WTC11 (cell line): ENCODE data around the gene AP3D1. TPM values are rescaled to one million over a fixed set of nuclear protein-coding genes. Genes with fewer than 3 reads are reported as not detected.
A peak's percentile ranks its signal among the peaks of the same experiment; 100 is the strongest.

Experiments
- ATAC-seq: fragments of 200-7000 bp; cut with Tn5 transposase; 2 replicates; pipeline ENCODE4 v1.10.0; 2021; ENCODE audit warnings: mild to moderate bottlenecking, moderate library complexity
- CTCF ChIA-PET: fragments of 300-600 bp; sonication (Branson Sonifier 250); formaldehyde crosslinking; loops from one replicate; lab custom pipeline; 2021; ENCODE audit warnings: antibody characterized with exemption; lab: Charles Lee
- POLR2A ChIA-PET: fragments of 350-600 bp; sonication (Branson Sonifier 250); formaldehyde crosslinking; loops from one replicate; lab custom pipeline; 2021; ENCODE audit warnings: antibody characterized with exemption; lab: Charles Lee
- DNase-seq: peaks from one replicate; pipeline ENCODE4 v3.0.0; 2021; ENCODE audit warnings: low spot score
- H3K27ac Mint-ChIP-seq: 2 replicates; pipeline ENCODE4 v1.8.0; 2021; ENCODE audit warnings: mixed read lengths
- H3K27me3 Mint-ChIP-seq: 2 replicates; pipeline ENCODE4 v1.8.0; 2021; ENCODE audit warnings: low read depth, mild to moderate bottlenecking, moderate library complexity, mixed read lengths
- H3K36me3 Mint-ChIP-seq: 2 replicates; pipeline ENCODE4 v1.8.0; 2021; ENCODE audit warnings: mixed read lengths
- H3K4me1 Mint-ChIP-seq: 2 replicates; pipeline ENCODE4 v1.8.0; 2022; ENCODE audit warnings: mixed read lengths
- H3K4me3 Mint-ChIP-seq: 2 replicates; pipeline ENCODE4 v1.8.0; 2021; ENCODE audit warnings: mild to moderate bottlenecking, moderate library complexity, mixed read lengths
- H3K9me3 Mint-ChIP-seq: 2 replicates; pipeline ENCODE4 v1.8.0; 2021; ENCODE audit warnings: mixed read lengths
- ATF3 ChIP-seq: sonication (generic); formaldehyde crosslinking; conservative IDR thresholded peaks from 2 replicates; pipeline ENCODE4 v1.8.1; 2022; ENCODE audit warnings: mild to moderate bottlenecking, missing genetic modification reagents
- ERG ChIP-seq: fragments of 250-450 bp; sonication (Bioruptor Pico); IDR thresholded peaks from 2 replicates; pipeline ENCODE4 v1.8.0; 2021; ENCODE audit warnings: mild to moderate bottlenecking
- GRHL2 ChIP-seq: fragments of 250-450 bp; sonication (Bioruptor Pico); IDR thresholded peaks from 2 replicates; pipeline ENCODE4 v1.8.0; 2022; ENCODE audit warnings: mild to moderate bottlenecking, moderate library complexity; ENCODE audit not compliant: insufficient replicate concordance, severe bottlenecking
- HMGXB4 ChIP-seq: sonication (generic); formaldehyde crosslinking; IDR thresholded peaks from 2 replicates; pipeline ENCODE4 v1.8.1; 2023; ENCODE audit warnings: mild to moderate bottlenecking, moderate library complexity, missing genetic modification reagents
- KAT7 ChIP-seq: sonication (generic); formaldehyde crosslinking; IDR thresholded peaks from 2 replicates; pipeline ENCODE4 v1.8.1; 2023; ENCODE audit warnings: missing genetic modification reagents, mild to moderate bottlenecking, borderline replicate concordance
- MAX ChIP-seq: sonication (generic); formaldehyde crosslinking; IDR thresholded peaks from 2 replicates; pipeline ENCODE4 v1.8.0; 2022; ENCODE audit warnings: mild to moderate bottlenecking, missing genetic modification reagents
- MXD4 ChIP-seq: fragments of 250-450 bp; sonication (Bioruptor Pico); IDR thresholded peaks from 2 replicates; pipeline ENCODE4 v1.8.0; 2021; ENCODE audit warnings: mild to moderate bottlenecking, moderate library complexity, borderline replicate concordance
- NFATC4 ChIP-seq: fragments of 250-450 bp; sonication (Bioruptor Pico); IDR thresholded peaks from 2 replicates; pipeline ENCODE4 v1.9.0; 2021; ENCODE audit warnings: mild to moderate bottlenecking
- OVOL2 ChIP-seq: fragments of 250-450 bp; sonication (Bioruptor Pico); IDR thresholded peaks from 2 replicates; pipeline ENCODE4 v1.9.0; 2021; ENCODE audit warnings: mild to moderate bottlenecking, borderline replicate concordance
- PRDM15 ChIP-seq: sonication (generic); formaldehyde crosslinking; IDR thresholded peaks from 2 replicates; pipeline ENCODE4 v1.8.0; 2022; ENCODE audit warnings: missing genetic modification reagents
- SMAD4 ChIP-seq: sonication (generic); formaldehyde crosslinking; IDR thresholded peaks from 2 replicates; pipeline ENCODE4 v1.8.0; 2022; ENCODE audit warnings: mild to moderate bottlenecking, missing genetic modification reagents
- SOX15 ChIP-seq: fragments of 250-450 bp; sonication (Bioruptor Pico); IDR thresholded peaks from 2 replicates; pipeline ENCODE4 v1.9.0; 2021; ENCODE audit warnings: mild to moderate bottlenecking
- ZNF263 ChIP-seq: sonication (generic); formaldehyde crosslinking; IDR thresholded peaks from 2 replicates; pipeline ENCODE4 v1.8.1; 2022; ENCODE audit warnings: low read depth, mild to moderate bottlenecking, moderate library complexity, missing genetic modification reagents
- total RNA-seq: library from RNA; stranded (reverse); gene quantifications from 3 replicates; pipeline ENCODE4 v1.2.3, GENCODE V29; 2021
- TF ChIP-seq, protein P1 (sequence below): sonication (generic); formaldehyde crosslinking; IDR thresholded peaks from 2 replicates; pipeline ENCODE4 v1.8.1; 2023; ENCODE audit warnings: mild to moderate bottlenecking, missing genetic modification reagents, borderline replicate concordance
- TF ChIP-seq, protein P2 (sequence below): sonication (generic); formaldehyde crosslinking; IDR thresholded peaks from 2 replicates; pipeline ENCODE4 v1.8.1; 2023; ENCODE audit warnings: mild to moderate bottlenecking, missing genetic modification reagents, moderate library complexity

The AP3D1 gene
- total RNA-seq, 1 experiment from 2014 or later, result 190 TPM

- H3K4me1 Mint-ChIP-seq, result no peaks in the 10 kb centered on the region
- no peaks in the 10 kb centered on the region for H3K9me3 Mint-ChIP-seq
- POLR2A ChIA-PET, result no interaction called here
Observed at GRCh38 chr19:2079865-2080301, 71.5 kb downstream of the AP3D1 start.

More at GRCh38 chr19:2079865-2080301, 71.5 kb downstream of the AP3D1 start:
- ATAC-seq (no peak), DNase-seq (no peak)
- CTCF ChIA-PET, result no interaction called here
- Mint-ChIP-seq H3K36me3 (peaks cover 2% of the 10 kb centered on the region; the same call in 1 of the 2 replicates), H3K4me3 (no peak overlapping the region), H3K27ac (peak overlapping the region; percentile 84), H3K27me3 (no peaks in the 10 kb centered on the region)
- no peak for TF ChIP-seq OVOL2 (CRISPR knock-in tag)
- no peak for TF ChIP-seq HMGXB4 (CRISPR knock-in tag)
- TF ChIP-seq, protein P1, sequence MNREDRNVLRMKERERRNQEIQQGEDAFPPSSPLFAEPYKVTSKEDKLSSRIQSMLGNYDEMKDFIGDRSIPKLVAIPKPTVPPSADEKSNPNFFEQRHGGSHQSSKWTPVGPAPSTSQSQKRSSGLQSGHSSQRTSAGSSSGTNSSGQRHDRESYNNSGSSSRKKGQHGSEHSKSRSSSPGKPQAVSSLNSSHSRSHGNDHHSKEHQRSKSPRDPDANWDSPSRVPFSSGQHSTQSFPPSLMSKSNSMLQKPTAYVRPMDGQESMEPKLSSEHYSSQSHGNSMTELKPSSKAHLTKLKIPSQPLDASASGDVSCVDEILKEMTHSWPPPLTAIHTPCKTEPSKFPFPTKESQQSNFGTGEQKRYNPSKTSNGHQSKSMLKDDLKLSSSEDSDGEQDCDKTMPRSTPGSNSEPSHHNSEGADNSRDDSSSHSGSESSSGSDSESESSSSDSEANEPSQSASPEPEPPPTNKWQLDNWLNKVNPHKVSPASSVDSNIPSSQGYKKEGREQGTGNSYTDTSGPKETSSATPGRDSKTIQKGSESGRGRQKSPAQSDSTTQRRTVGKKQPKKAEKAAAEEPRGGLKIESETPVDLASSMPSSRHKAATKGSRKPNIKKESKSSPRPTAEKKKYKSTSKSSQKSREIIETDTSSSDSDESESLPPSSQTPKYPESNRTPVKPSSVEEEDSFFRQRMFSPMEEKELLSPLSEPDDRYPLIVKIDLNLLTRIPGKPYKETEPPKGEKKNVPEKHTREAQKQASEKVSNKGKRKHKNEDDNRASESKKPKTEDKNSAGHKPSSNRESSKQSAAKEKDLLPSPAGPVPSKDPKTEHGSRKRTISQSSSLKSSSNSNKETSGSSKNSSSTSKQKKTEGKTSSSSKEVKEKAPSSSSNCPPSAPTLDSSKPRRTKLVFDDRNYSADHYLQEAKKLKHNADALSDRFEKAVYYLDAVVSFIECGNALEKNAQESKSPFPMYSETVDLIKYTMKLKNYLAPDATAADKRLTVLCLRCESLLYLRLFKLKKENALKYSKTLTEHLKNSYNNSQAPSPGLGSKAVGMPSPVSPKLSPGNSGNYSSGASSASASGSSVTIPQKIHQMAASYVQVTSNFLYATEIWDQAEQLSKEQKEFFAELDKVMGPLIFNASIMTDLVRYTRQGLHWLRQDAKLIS (CRISPR knock-in tag), result no peak
- TF ChIP-seq MAX (CRISPR knock-in tag), result no peak
- no peak for TF ChIP-seq PRDM15 (CRISPR knock-in tag)
- no peak for TF ChIP-seq ERG (CRISPR knock-in tag)
- no peak for TF ChIP-seq NFATC4
- TF ChIP-seq KAT7 (CRISPR knock-in tag), result no peak
- TF ChIP-seq, protein P2, sequence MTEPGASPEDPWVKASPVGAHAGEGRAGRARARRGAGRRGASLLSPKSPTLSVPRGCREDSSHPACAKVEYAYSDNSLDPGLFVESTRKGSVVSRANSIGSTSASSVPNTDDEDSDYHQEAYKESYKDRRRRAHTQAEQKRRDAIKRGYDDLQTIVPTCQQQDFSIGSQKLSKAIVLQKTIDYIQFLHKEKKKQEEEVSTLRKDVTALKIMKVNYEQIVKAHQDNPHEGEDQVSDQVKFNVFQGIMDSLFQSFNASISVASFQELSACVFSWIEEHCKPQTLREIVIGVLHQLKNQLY, result no peak
- no peak for TF ChIP-seq MXD4 (CRISPR knock-in tag)
- TF ChIP-seq GRHL2 (CRISPR knock-in tag), result no peak
- no peak for TF ChIP-seq SOX15 (CRISPR knock-in tag)
- TF ChIP-seq SMAD4 (CRISPR knock-in tag), result no peak
- no peak for TF ChIP-seq ZNF263
- TF ChIP-seq ATF3 (CRISPR knock-in tag), result no peak
